ENCODE measurements around the gene IFT43.

IFT43 gene

DNA sequence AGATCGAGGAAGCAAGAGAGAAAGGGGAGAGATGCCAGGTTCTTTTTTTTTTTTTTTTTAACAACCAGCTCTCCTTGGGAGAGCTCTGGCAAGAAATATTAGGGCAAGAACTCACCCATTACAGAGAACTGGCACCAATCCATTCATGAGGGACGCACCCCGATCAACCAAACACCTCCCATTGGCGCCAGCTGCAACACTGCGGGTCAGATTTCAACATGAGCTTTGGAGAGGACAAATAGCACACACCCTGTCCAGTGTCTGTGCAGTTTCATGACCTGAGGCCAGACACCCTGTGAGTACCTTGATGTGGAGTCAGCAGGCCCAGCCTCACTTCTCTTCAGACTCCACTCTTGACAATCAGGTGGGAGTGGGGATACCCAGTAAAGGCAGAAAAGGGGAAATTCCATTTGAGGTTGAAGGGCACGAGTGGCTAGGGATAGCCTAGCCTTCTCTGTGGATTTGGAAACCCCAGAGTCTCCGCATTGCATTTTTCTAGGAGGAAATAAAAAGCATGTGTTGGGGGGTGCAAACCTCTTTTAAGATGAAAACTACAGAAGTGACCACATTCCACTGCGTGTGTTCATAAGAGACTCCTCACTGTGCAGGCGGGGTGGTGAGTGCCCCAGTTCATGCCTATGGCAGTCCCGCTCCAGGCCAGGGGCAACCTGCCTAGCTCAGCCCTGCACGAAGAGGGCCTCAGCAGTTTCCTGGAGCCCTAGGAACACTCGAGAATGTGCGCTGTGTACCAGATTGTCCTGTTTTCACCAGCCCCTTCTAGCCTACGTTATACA, 123.7 kb downstream of the IFT43 start:
- no peak for DNase-seq (ENCODE audit: low read depth in 2 of 2)

DNA sequence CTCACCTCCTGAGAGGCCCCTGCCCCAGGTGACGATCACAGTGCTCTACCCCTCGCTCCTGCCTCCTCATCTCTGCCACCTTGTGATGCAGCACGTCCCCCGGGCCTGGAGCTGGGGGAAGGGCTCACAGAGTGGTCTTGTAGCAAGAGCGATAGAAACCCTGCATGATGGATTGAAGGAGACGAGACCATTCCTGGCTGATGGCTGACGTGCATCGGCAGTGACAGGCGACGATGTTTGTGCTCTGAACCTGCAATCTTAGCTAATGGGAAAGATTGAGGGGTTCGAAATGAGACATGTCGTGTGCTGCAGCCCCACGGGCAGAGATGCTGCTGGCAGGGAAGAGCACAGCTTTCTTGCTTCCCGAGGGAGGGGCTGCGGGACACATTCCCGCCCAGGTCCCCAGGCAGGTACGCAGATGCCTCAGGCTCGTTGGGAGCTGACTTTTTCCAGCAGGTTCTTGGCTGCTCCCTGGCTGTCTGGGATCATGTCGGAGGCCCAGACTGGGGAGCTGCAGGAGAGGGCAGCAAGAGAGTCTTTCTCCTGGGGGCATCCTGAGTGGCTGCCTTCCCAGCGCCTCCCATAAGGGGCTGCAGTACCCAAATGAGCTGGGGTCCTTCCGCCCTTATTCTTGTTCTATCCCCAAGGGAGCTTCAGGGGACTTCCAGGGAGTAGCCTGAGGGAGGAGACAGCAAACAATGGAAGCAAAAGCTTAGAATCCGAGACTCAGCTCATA, 127.5 kb downstream of the IFT43 start:
- no peak for DNase-seq (ENCODE audit: low read depth in 2 of 2)

DNA sequence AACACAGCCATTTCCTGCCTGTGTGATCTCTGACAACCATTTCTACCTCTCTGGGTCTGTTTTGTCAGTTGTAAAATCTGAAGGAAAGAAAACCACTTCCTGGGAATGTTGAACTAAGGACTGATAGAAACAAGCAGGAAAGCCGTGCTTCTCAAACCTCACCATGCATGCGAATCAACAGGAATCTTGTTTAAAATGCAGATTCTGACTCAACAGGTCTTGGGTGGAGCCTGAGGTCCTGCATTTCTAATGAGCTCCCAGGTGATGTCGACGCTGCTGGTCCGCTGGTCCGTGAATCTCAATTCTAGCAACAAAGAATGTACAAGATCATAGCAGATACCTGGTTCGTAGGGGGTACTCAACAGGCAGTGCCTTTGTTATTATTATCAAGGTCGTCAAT, 128.1 kb downstream of the IFT43 start:
- no peak for DNase-seq (ENCODE audit: low read depth in 2 of 2)

DNA sequence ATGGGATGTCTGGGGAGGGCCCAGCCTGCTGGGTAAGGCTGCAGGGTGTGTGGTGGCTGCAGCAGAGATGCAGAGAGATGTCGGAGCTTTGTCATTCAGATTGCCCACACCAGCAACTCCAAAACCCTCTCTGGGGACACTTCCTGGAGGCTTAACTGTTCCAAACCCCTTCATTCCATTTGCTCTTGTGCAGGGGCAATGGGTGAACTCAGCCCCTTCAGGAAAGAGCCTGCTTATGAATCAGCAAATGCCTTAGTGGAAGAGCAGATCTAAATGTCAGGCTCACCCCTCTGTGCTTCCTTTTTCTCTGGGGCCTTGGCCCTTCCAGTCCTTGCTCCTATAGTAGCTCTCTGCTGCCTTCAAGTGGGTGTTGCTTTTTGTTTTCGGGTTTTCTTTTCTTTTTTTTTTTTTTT, 129.5 kb downstream of the IFT43 start:
- DNase-seq (ENCODE audit: low read depth in 2 of 2): no peak

DNA sequence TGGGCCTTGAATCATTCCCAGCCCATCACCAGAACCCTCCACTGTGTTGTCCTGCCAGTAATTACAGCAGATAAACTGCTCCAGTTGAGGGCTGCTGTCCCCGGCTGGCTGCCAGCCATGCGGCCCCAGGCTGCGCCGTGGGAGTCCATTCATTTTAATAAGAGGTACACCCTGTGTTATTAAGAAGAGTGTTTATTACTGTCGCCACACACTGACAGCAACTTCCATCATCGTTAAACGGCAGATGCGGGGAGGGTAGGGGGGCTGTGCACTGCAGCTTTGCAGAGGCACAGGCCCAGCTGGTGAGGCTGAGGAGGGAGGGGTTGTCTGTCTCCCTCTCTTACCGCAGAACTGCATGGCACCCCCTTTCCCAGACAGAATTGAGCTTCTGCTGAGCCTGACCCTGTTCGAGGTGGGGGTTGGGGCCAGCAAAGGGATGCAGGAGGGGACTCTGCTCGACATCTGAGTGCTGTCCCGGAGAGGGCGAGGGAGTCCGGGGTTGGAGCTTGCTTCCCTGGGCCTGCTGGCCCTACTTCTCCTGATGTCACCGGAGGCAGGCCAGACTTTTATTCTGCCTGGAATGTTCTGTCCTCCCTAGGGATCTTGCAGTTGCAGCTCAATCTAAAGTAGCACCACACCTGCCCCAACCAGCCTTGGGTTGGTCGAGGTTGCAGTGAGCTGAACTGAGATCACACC, 132.4 kb downstream of the IFT43 start:
- no peak for DNase-seq (ENCODE audit: low read depth in 2 of 2)

DNA sequence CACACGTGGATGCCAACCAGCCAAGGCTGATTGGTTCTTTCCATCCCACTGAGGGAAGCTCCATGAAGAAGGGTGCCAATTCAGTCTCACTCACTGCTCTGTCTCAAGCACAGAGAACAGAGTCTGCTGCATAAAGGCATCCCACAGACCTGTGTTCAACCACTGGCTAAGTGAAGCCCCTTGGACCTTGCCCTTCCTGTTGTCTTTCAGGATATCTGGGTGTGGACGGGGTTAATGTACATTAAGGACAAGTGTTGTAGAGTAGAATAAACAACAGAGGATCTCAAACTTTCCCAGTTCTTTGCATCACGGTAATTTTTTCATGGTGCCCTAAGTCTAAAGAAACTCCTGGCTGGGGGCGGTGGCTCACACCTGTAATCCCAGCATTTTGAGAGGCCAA, 133.0 kb downstream of the IFT43 start:
- DNase-seq (ENCODE audit: low read depth in 2 of 2): no peak

DNA sequence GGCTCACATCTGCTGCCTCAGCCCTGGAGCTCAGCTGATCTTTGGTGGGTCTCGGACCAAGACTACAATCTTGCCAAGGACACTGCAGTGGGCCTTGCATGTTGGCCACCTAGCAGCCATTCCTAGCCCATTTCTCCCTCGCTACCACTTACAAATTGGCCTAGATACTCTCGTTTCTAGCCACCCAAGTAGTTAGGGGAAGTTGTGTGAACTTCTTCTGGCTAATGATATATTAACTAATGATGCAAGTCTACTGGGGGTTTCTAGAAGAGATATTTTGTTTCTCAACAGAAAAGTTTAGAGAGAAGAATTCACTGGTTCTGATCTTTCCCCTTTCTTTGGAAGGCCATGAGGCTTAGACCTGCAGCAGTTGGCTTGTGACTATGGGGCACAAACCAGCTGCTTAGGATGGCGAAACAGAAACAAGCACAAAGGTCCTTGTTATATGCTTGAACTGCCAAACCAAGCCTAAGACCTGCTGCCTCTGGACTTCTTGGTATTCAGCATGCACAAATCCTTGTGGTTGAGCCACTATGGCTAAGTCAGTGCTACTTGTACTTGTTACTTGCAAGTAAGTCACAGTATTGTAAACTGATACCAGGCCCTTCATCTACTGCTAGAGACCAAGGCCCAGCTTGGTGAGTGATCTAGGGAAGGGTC, 135.7 kb downstream of the IFT43 start:
- no peak for DNase-seq (ENCODE audit: low read depth in 2 of 2)

DNA sequence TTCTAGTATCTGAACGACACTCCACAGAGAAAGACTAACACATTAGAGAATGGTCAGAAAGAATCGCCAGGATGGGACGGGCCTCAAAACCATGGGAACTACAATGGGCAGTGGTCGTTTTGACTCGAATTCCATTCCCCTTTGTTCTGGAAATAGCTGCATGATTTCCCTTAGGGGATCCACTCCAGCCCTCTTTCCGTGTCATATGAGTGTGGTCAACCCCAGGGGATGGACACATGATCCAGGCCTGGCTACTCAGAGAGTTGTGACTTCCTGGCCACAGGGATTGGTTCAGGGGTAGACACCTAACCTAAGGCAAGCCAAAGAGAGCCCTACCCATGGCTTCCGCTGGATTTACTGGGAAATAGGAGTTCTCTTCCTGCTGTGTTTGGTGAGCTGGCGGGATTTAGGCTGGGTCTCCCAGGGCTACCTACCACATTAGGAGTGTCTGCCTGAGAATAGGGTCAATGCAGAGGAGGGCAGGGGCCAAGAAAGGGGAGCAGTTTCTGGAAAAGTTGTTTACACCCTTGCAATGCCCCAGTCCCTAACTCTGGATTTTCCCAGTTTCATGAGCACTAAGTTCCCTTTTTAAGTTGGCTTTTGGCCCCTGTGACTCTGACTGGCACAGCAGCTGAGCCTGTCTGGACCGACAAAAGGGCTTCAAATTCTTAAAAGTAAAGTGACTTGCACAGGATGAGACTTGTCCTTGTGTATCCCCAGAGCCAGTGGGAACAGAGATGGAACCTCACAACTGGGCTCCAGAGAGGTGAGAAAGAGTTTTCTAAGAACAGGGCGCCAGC, 138.1 kb downstream of the IFT43 start:
- no peak for DNase-seq (ENCODE audit: low read depth in 2 of 2)

DNA sequence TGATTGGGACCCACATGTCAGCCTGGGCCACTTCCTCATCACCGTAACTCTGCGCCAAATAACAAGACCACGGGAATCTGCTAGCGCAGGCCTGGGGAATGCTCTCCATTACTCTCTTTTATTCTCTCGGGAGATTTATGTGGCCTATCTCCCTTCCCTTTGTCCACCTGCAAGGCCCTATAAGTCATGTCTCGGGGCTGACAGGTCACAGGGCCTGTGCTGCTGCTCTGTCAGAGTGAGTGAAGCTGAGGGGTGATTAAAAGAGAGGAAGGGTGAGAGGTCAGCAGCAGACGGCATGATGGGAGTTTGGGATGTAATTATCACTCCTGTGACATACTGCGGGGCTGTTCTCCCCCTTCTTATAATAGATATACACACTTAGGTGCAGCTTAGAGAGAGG, 139.9 kb downstream of the IFT43 start:
- no peak for DNase-seq (ENCODE audit: low read depth in 2 of 2)

DNA sequence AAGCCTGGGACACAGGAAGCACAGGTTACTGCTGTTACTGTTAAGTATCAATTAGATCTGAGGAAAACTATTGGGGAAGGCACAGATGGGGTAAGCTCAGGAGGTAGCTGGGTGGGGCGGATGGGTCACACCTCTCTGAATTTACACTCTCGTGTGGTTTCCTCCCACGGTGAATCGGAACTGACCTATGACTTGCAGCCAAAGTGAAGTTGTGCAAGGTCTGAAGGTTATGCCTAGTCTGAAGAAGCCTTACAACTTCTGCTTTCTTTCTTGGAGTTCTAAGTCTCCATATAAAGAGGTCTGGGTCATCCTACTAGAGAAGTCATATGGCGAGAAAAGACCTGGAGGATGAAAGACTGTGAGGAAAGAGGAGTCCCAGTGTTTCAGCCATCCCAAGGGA, 140.5 kb downstream of the IFT43 start:
- DNase-seq (ENCODE audit: low read depth in 2 of 2): no peak

DNA sequence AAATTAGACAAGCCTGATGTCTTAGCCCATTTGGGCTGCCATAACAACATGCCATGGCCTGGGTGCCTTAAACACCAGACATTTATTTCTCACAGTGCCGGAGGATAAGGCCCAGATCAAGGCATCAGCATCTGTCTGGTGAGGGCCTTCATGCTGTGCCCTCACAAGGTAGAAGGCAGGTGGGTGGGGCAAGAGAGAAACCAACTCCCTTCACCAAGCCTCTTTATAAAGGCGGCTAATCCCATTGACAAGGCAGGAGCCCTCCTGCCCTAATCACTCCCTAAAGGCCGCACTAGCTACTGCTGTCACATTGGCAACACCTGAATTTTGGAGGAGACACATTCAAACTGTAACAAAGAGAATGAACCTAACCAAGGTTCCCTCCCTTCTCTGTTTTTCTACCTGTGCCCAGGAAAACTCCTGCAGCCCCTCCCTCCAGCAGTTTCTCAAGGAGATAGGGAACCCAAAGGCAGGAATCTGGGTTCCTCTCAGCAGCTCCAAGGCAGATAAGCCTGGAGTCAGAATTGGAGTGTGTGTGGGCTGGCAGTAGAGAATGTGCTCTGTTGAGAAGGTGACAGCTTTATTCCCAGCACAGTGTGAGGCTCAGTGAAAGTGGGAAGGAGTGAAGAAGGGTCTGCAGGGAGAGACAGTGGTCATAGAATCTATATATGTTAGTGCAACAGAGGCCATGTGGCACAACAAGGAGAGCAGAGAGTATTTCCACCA, 144.5 kb downstream of the IFT43 start:
- DNase-seq (ENCODE audit: low read depth in 2 of 2): no peak

DNA sequence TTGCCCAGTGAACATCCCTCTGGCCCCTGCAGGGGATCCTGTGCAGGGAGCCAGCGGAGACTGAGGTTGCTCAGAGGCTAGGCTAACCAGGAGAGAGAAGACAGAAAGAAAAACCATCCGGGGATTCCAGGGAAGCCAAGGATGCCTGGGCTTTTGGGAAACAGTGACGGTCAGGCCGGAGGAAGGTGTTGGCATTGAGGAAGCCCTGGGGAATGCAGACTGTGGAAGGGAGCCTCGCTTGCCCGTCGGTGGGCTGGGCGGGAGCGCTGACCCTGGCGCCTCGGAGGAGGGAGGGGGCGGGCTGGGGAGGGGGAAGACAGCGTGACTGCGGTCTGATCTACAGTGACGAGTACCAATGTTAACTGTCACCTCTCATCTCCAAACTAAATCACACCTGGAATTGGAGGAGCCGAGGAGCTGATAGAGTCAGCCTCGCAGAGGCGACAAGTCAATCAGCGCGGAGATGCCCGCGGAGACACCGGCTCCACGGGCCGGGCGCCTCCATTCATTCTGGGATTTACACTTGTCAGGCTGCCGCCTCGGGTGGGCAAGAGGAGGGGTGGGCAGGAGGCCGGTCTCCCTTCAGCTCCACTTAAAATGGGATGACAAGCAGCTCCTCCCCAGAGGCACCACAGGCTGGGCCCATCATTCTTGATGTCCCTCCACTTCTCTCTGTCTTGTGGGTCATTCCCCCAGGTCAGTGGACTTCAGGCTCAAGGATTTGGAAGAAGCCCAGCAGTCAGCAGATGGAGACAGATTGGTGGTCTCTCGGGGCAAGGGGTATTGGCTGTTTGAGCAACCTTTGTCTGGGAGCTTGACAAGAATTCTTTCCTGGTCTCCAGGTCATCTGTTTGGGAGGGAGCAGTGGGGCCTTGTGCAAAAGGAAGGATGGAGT, 145.8 kb downstream of the IFT43 start:
- DNase-seq (ENCODE audit: low read depth in 2 of 2): no peak

DNA sequence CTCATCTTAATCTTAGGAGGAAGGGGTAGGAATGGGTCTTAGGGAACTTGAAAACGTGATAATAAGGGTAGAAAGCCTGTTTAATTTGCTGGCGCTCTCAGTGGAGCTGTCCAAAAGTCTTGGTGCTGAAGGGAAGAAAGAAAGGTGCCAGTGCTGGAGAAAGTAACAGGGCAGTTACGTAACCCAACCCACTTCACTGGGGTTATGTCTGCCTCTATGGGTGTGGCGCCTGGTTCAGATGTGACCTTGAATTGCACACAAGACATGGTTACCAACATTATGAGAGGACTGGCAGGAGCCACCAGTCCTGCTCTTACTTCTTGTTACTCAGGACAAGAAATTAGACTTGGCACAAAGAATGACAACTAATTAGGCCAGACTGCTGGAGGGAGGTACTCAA, 147.5 kb downstream of the IFT43 start:
- DNase-seq (ENCODE audit: low read depth in 2 of 2): no peak
